ENCODE results near the gene TROAP. TPM values are rescaled to one million over a fixed set of nuclear protein-coding genes. Genes with fewer than 3 reads are reported as not detected.
A peak's percentile ranks its signal among the peaks of the same experiment; 100 is the strongest.

Gene TROAP
- total RNA-seq, 1 donor from 2014 or later: 3.1 TPM

DNA sequence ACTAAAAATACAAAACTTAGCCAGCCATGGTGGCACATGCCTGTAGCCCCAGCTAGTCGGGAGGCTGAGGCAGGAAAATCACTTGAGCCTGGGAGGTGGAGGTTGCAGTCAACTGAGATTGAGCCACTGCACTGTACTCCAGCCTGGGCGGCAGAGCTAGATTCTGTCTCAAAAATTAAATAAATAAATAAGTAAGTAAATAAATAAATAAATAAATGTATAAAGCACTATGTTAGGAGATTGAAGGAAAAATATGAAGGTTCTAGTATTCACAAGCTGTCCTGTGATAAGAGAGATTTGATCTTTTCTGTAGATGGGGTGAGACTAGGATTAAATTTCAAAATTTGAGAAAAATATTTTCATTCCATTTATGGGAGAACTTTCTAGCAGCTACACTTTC lies 29.3 kb downstream of the TROAP start:
- H3K27ac ChIP-seq (ENCODE audit: low read depth, low read length): no peak overlapping the region
- no peak overlapping the region for H3K4me3 ChIP-seq (ENCODE audit: low read length in 3 of 3)
- H3K27me3 ChIP-seq (ENCODE audit: control insufficient read depth in 3 of 3, insufficient read depth in 3 of 3, low read length in 3 of 3): peaks cover 28 to 31% (median 30%) of the 10 kb centered on the region in 3 donors
- H3K9ac ChIP-seq (ENCODE audit: low read depth in 1 of 3, low read length in 3 of 3): no peak overlapping the region
- H3K36me3 ChIP-seq (ENCODE audit: control insufficient read depth in 3 of 3, insufficient read depth in 3 of 3, low read length in 3 of 3): no peaks in the 10 kb centered on the region
- no peaks in the 10 kb centered on the region for H3K9me3 ChIP-seq (ENCODE audit: control insufficient read depth in 3 of 3, low read length in 3 of 3)
- peaks cover 8 to 12% (median 10%) of the 10 kb centered on the region in 3 donors for H3K4me1 ChIP-seq (ENCODE audit: control insufficient read depth in 3 of 3, insufficient read depth in 3 of 3, low read length in 3 of 3)

DNA sequence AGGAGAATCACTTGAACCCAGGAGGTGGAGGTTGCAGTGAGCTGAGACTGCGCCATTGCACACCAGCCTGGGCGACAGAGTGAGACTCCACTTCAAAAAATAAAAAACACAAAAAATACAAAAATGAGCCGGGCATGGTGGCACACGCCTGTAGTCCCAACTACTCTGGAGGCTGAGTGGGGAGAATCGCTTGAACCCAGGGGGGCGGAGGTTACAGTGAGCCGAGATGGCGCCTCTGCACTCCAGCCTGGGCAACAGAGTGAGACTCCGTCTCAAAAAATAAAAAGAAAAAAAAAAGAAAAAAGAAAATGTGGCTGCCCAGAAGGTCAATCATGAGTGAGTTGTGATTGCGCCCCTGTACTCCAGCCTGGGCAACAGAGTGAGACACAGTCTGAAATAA lies 32.9 kb downstream of the TROAP start:
- H3K4me3 ChIP-seq (ENCODE audit: low read length in 3 of 3): no peak overlapping the region
- H3K27ac ChIP-seq (ENCODE audit: low read depth, low read length): no peak overlapping the region
- peaks cover 5 to 8% (median 7%) of the 10 kb centered on the region in 3 donors for H3K27me3 ChIP-seq (ENCODE audit: control insufficient read depth in 3 of 3, insufficient read depth in 3 of 3, low read length in 3 of 3)
- H3K9me3 ChIP-seq (ENCODE audit: control insufficient read depth in 3 of 3, low read length in 3 of 3): no peaks in the 10 kb centered on the region
- no peaks in the 10 kb centered on the region for H3K36me3 ChIP-seq (ENCODE audit: control insufficient read depth in 3 of 3, insufficient read depth in 3 of 3, low read length in 3 of 3)
- no peak overlapping the region for H3K9ac ChIP-seq (ENCODE audit: low read depth in 1 of 3, low read length in 3 of 3)
- peaks cover 0 to 3% (median 0%) of the 10 kb centered on the region in 3 donors for H3K4me1 ChIP-seq (ENCODE audit: control insufficient read depth in 3 of 3, insufficient read depth in 3 of 3, low read length in 3 of 3)

DNA sequence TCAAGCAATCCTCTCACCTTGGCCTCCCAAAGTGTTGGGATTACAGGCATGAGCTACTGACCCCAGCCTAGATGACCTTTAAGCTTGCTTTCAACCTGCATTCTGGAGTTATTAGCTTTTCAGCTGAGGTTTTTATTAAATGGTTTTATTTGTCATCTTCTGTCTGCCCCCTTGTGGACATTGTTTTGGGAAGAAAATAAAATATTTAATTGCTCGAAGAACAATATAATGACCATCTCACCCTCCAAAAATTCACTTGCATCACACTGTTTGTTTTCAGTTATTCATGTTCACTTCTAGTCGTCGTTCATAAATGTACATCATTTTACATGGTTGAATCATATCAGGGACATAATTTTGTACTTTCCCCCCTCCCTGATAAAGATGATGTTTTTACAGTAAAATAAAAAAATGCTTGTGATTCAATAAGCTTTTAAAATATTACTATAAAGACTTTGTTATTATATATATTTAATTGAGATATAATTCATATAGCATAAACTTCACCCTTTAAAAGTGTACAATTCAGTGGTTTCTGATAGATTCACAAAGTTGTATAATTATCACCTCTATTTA lies 34.1 kb downstream of the TROAP start:
- Histone ChIP-seq H3K27ac (ENCODE audit: low read depth, low read length) (no peak overlapping the region), H3K9ac (ENCODE audit: low read depth in 1 of 3, low read length in 3 of 3) (no peak overlapping the region), H3K4me3 (ENCODE audit: low read length in 3 of 3) (no peak overlapping the region), H3K9me3 (ENCODE audit: control insufficient read depth in 3 of 3, low read length in 3 of 3) (no peaks in the 10 kb centered on the region), H3K27me3 (ENCODE audit: control insufficient read depth in 3 of 3, insufficient read depth in 3 of 3, low read length in 3 of 3) (peaks cover 0 to 5% (median 2%) of the 10 kb centered on the region in 3 donors), H3K4me1 (ENCODE audit: control insufficient read depth in 3 of 3, insufficient read depth in 3 of 3, low read length in 3 of 3) (peaks cover 0 to 3% (median 0%) of the 10 kb centered on the region in 3 donors), H3K36me3 (ENCODE audit: control insufficient read depth in 3 of 3, insufficient read depth in 3 of 3, low read length in 3 of 3) (no peaks in the 10 kb centered on the region)

DNA sequence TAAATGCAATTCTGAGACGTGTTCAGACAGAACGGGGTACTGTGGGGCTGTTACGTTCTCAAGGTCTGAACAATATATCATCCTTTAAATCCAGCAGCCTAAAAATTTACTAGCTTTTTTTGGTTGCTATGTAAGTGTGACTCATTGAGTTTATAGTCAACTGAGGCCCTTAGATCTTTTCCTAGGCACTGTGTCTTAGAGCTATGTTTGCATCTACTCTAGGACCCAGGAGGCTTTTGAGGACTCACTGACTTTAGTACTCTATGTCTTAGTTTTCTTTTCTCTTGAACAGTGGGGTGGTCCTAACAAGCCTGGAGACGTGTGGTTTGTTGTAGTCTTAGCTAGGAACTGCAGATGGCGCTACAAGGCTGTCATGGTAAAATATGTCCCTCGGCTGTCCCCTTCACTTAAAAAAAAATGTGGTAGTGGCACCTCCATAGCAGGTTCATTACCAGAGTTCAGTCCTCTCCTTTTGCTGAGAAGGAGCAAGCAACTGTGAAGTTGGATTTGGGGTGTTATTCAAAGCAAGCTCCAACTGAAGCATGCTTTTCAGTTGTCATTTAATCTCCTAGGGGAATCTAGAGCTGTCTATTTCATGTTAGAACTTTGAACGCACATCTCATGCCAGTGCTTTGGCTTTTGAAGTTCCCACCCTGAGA lies 35.6 kb downstream of the TROAP start:
- Histone ChIP-seq H3K4me3 (ENCODE audit: low read length in 3 of 3) (no peak overlapping the region), H3K36me3 (ENCODE audit: control insufficient read depth in 3 of 3, insufficient read depth in 3 of 3, low read length in 3 of 3) (no peaks in the 10 kb centered on the region), H3K9ac (ENCODE audit: low read depth in 1 of 3, low read length in 3 of 3) (no peak overlapping the region), H3K27me3 (ENCODE audit: control insufficient read depth in 3 of 3, insufficient read depth in 3 of 3, low read length in 3 of 3) (peaks cover 0 to 2% (median 0%) of the 10 kb centered on the region in 3 donors), H3K27ac (ENCODE audit: low read depth, low read length) (no peak overlapping the region), H3K9me3 (ENCODE audit: control insufficient read depth in 3 of 3, low read length in 3 of 3) (no peaks in the 10 kb centered on the region), H3K4me1 (ENCODE audit: control insufficient read depth in 3 of 3, insufficient read depth in 3 of 3, low read length in 3 of 3) (peaks cover 0 to 3% (median 0%) of the 10 kb centered on the region in 3 donors)

DNA sequence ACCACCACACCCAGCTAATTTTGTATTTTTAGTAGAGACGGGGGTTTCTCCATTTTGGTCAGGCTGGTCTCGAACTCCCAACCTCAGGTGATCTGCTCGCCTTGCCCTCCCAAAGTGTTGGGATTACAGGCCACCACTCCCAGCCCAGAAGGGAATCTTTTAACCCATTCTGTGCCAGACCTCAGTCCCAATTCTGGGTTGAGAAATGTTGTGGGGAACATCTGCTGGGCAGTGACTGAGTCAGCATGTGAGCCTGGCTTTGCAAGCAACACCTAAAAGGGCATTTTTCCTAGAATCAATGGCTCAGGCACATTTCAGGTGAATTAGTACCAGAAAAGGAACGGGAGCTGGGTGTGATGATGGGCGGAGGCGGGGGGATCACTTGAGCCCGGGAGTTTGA lies 36.6 kb downstream of the TROAP start:
- no peak overlapping the region for H3K27ac ChIP-seq (ENCODE audit: low read depth, low read length)
- no peaks in the 10 kb centered on the region for H3K9me3 ChIP-seq (ENCODE audit: control insufficient read depth in 3 of 3, low read length in 3 of 3)
- H3K36me3 ChIP-seq (ENCODE audit: control insufficient read depth in 3 of 3, insufficient read depth in 3 of 3, low read length in 3 of 3): no peaks in the 10 kb centered on the region

DNA sequence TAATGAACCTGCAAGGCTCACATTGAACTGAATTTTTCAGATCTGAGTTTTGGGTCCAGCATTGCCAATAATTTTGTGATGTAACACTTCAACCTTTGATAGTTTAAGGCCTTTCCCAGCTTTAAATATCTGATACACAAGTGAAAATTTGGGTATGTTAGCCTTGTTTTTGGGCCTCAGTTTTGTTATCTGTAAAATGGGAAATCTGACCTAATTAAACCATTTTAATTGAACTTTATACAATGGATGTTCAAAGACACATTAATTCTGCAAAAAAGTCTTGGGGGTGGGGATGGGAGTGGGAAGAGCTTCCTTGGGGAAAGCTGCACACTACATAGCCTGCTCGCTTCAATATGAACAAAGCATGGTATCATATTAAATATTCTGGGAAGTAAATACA lies 39.0 kb downstream of the TROAP start:
- H3K27ac ChIP-seq (ENCODE audit: low read depth, low read length): no peak overlapping the region
- peaks cover 0 to 6% (median 4%) of the 10 kb centered on the region in 3 donors for H3K4me1 ChIP-seq (ENCODE audit: control insufficient read depth in 3 of 3, insufficient read depth in 3 of 3, low read length in 3 of 3)
- no peak overlapping the region for H3K4me3 ChIP-seq (ENCODE audit: low read length in 3 of 3)
- H3K9ac ChIP-seq (ENCODE audit: low read depth in 1 of 3, low read length in 3 of 3): no peak overlapping the region
- H3K27me3 ChIP-seq (ENCODE audit: control insufficient read depth in 3 of 3, insufficient read depth in 3 of 3, low read length in 3 of 3): no peaks in the 10 kb centered on the region
- H3K9me3 ChIP-seq (ENCODE audit: control insufficient read depth in 3 of 3, low read length in 3 of 3): no peaks in the 10 kb centered on the region
- no peaks in the 10 kb centered on the region for H3K36me3 ChIP-seq (ENCODE audit: control insufficient read depth in 3 of 3, insufficient read depth in 3 of 3, low read length in 3 of 3)

More for the DNA sequence above, 36.6 kb downstream of the TROAP start:
- no peak overlapping the region for H3K9ac ChIP-seq (ENCODE audit: low read depth in 1 of 3, low read length in 3 of 3)
- peaks cover 0 to 3% (median 0%) of the 10 kb centered on the region in 3 donors for H3K4me1 ChIP-seq (ENCODE audit: control insufficient read depth in 3 of 3, insufficient read depth in 3 of 3, low read length in 3 of 3)
- no peak overlapping the region for H3K4me3 ChIP-seq (ENCODE audit: low read length in 3 of 3)
- no peaks in the 10 kb centered on the region for H3K27me3 ChIP-seq (ENCODE audit: control insufficient read depth in 3 of 3, insufficient read depth in 3 of 3, low read length in 3 of 3)

DNA sequence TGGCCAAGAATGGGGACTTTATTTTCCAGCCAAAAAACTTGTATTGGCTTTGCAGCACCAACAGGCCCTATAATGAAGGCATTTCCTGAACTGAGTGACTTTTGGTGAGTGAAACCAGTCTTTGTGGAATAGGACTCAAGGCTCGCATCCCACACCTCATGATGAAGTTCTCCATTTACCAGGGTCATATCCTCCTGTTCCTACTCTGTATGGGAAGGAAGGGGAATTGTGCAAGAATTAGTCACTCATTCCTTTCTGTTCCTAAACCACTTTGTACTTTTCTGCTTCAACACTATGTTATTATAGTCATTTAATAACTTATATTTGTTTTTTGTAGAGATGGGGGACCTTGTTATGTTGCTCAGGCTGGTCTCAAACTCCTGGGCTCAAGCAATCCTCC lies 41.9 kb downstream of the TROAP start:
- Histone ChIP-seq H3K36me3 (ENCODE audit: control insufficient read depth in 3 of 3, insufficient read depth in 3 of 3, low read length in 3 of 3) (no peaks in the 10 kb centered on the region), H3K9ac (ENCODE audit: low read depth in 1 of 3, low read length in 3 of 3) (no peak overlapping the region), H3K4me3 (ENCODE audit: low read length in 3 of 3) (no peak overlapping the region), H3K4me1 (ENCODE audit: control insufficient read depth in 3 of 3, insufficient read depth in 3 of 3, low read length in 3 of 3) (peaks cover 10 to 24% (median 15%) of the 10 kb centered on the region in 3 donors), H3K9me3 (ENCODE audit: control insufficient read depth in 3 of 3, low read length in 3 of 3) (no peaks in the 10 kb centered on the region), H3K27ac (ENCODE audit: low read depth, low read length) (no peak overlapping the region), H3K27me3 (ENCODE audit: control insufficient read depth in 3 of 3, insufficient read depth in 3 of 3, low read length in 3 of 3) (no peaks in the 10 kb centered on the region)

DNA sequence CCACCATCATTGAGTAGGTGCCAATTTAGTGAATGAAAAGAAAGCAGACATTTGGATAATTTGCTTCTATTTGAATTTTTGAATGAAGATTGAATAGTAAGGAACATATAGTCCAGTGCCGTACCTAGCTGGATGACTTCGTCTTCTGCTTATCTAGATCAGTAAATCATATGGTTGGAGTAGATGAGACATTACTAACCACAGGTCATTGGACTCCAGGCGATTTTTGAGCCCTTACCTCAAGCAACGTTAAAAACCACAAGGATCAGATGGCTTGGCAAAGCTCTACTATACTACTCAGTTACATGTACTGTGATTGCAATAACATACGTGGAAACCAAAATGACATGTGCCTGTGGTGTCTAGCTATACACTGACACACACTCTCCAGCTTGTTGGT lies 42.5 kb downstream of the TROAP start:
- Histone ChIP-seq H3K9ac (ENCODE audit: low read depth in 1 of 3, low read length in 3 of 3) (no peak overlapping the region), H3K4me1 (ENCODE audit: control insufficient read depth in 3 of 3, insufficient read depth in 3 of 3, low read length in 3 of 3) (peaks cover 13 to 29% (median 19%) of the 10 kb centered on the region in 3 donors), H3K4me3 (ENCODE audit: low read length in 3 of 3) (no peak overlapping the region), H3K9me3 (ENCODE audit: control insufficient read depth in 3 of 3, low read length in 3 of 3) (no peaks in the 10 kb centered on the region), H3K27ac (ENCODE audit: low read depth, low read length) (no peak overlapping the region), H3K36me3 (ENCODE audit: control insufficient read depth in 3 of 3, insufficient read depth in 3 of 3, low read length in 3 of 3) (no peaks in the 10 kb centered on the region), H3K27me3 (ENCODE audit: control insufficient read depth in 3 of 3, insufficient read depth in 3 of 3, low read length in 3 of 3) (no peaks in the 10 kb centered on the region)

DNA sequence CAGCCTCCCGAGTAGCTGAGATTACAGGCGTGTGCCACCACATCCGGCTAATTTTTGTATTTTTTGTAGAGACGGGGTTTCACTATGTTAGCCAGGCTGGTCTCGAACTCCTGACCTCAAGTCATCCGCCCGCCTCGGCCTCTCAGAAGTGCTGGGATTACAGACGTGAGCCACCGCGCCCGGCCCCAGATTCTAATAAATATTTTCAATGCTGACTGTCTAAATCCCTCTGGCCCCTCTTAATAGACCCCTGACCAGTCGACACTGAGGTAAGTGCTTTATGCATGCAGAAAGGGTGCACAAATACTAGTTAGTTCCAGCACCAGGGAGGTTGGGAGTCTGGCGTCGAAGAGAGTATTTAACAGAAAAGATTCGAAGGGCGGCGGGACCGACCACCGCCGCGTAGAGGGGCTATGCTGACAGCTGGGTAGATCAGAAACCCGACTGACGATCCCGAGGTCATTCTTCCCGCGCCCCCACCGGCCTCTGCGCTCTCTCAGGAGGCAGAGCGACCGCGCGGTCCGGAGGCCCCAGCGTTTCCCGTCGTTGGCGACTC lies 43.1 kb downstream of the TROAP start:
- H3K4me3 ChIP-seq (ENCODE audit: low read length in 3 of 3): peak overlapping the region; percentile 76 to 87 (median 78)
- peak overlapping the region; percentile 82 to 92 (median 90) for H3K9ac ChIP-seq (ENCODE audit: low read depth in 1 of 3, low read length in 3 of 3)
- no peaks in the 10 kb centered on the region for H3K36me3 ChIP-seq (ENCODE audit: control insufficient read depth in 3 of 3, insufficient read depth in 3 of 3, low read length in 3 of 3)
- no peaks in the 10 kb centered on the region for H3K9me3 ChIP-seq (ENCODE audit: control insufficient read depth in 3 of 3, low read length in 3 of 3)
- peak overlapping the region; percentile 80 for H3K27ac ChIP-seq (ENCODE audit: low read depth, low read length)
- H3K4me1 ChIP-seq (ENCODE audit: control insufficient read depth in 3 of 3, insufficient read depth in 3 of 3, low read length in 3 of 3): peaks cover 13 to 29% (median 19%) of the 10 kb centered on the region in 3 donors
- no peaks in the 10 kb centered on the region for H3K27me3 ChIP-seq (ENCODE audit: control insufficient read depth in 3 of 3, insufficient read depth in 3 of 3, low read length in 3 of 3)
